AG04449 (cell line): Measurements from ENCODE around the gene FCHO1.

Source experiments
- CTCF ChIA-PET: fragments of 350-600 bp; formaldehyde crosslinking; extraction: SDS; loops from one replicate; lab custom pipeline; 2021; ENCODE audit warnings: antibody characterized with exemption; lab: Yijun Ruan, JAX
- POLR2A ChIA-PET: fragments of 400-600, 350-600 bp; formaldehyde crosslinking; extraction: SDS; loops from one replicate; lab custom pipeline; 2020; ENCODE audit warnings: antibody characterized with exemption, inconsistent platforms; lab: Yijun Ruan, JAX
- DNase-seq: peaks from one replicate; pipeline ENCODE4 v3.0.0-alpha.2; 2010; ENCODE audit warnings: low read depth, low spot score
- H3K4me3 ChIP-seq: 2 replicates; pipeline ENCODE4 v1.5.1; 2011; ENCODE audit warnings: low read depth, mild to moderate bottlenecking, control low read depth, low read length
- CTCF ChIP-seq: IDR thresholded peaks from one replicate; pipeline ENCODE4 v1.5.1; 2011; ENCODE audit warnings: mild to moderate bottlenecking, moderate library complexity, low read length, control low read depth, inconsistent platforms; ENCODE audit not compliant: insufficient read depth; ENCODE audit errors: missing control alignments

Gene FCHO1

DNA sequence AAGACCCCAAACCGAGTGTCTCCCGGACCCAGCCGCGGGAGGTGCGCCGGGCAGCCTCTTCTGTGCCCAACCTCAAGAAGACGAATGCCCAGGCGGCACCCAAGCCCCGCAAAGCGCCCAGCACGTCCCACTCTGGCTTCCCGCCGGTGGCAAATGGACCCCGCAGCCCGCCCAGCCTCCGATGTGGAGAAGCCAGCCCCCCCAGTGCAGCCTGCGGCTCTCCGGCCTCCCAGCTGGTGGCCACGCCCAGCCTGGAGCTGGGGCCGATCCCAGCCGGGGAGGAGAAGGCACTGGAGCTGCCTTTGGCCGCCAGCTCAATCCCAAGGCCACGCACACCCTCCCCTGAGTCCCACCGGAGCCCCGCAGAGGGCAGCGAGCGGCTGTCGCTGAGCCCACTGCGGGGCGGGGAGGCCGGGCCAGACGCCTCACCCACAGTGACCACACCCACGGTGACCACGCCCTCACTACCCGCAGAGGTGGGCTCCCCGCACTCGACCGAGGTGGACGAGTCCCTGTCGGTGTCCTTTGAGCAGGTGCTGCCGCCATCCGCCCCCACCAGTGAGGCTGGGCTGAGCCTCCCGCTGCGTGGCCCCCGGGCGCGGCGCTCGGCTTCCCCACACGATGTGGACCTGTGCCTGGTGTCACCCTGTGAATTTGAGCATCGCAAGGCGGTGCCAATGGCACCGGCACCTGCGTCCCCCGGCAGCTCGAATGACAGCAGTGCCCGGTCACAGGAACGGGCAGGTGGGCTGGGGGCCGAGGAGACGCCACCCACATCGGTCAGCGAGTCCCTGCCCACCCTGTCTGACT lies 24.1 kb upstream of the FCHO1 start:
- no peak for DNase-seq

DNA sequence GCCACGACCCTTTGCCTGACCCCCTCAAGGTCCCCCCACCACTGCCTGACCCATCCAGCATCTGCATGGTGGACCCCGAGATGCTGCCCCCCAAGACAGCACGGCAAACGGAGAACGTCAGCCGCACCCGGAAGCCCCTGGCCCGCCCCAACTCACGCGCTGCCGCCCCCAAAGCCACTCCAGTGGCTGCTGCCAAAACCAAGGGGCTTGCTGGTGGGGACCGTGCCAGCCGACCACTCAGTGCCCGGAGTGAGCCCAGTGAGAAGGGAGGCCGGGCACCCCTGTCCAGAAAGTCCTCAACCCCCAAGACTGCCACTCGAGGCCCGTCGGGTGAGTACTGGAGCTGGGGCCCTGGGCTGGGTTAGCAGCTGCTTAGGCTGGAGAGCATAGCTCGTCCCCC lies 23.4 kb upstream of the FCHO1 start:
- no peak overlapping the region for H3K4me3 ChIP-seq
- ChIA-PET POLR2A (no interaction called here), CTCF (interaction anchor here (1.0 kb wide), 1 partner anchor 38 kb away, joined by 3 read pairs; no protein-coding TSS in a partner anchor)
- DNase-seq = no peak
- no peak for TF ChIP-seq CTCF

More for the DNA sequence above, 24.1 kb upstream of the FCHO1 start:
- no peak overlapping the region for H3K4me3 ChIP-seq
- ChIA-PET CTCF (interaction anchor here (1.0 kb wide), 1 partner anchor 39 kb away, joined by 3 read pairs; no protein-coding TSS in a partner anchor), POLR2A (no interaction called here)
- no peak for TF ChIP-seq CTCF

DNA sequence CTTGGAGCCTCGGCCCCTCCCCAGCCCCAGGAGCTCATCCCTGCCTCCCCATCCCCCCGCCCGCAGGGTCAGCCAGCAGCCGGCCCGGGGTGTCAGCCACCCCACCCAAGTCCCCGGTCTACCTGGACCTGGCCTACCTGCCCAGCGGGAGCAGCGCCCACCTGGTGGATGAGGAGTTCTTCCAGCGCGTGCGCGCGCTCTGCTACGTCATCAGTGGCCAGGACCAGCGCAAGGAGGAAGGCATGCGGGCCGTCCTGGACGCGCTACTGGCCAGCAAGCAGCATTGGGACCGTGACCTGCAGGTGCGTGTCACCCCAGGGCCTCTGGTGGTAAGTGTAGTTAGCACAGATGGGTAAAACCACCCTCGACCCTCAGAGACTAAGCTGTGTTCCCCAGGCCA lies 18.1 kb upstream of the FCHO1 start:
- no peak overlapping the region for H3K4me3 ChIP-seq
- DNase-seq = no peak
- no peak for TF ChIP-seq CTCF
- ChIA-PET POLR2A (no interaction called here), CTCF (interaction anchor here (1.0 to 1.3 kb wide), 2 partner anchors 15 to 51 kb away, joined by 3 read pairs; no protein-coding TSS in a partner anchor)

GRCh38 chr19:17734146-17734545 lies 17.1 kb upstream of the FCHO1 start:
- no peak for TF ChIP-seq CTCF
- ChIA-PET POLR2A (no interaction called here), CTCF (no interaction called here)
- H3K4me3 ChIP-seq = no peak overlapping the region
- DNase-seq = no peak

GRCh38 chr19:17735410-17735809 lies 15.9 kb upstream of the FCHO1 start:
- POLR2A ChIA-PET = no interaction called here
- H3K4me3 ChIP-seq = no peak overlapping the region
- no peak for DNase-seq
- CTCF ChIA-PET = no interaction called here
- TF ChIP-seq CTCF = no peak

GRCh38 chr19:17737690-17738153 lies 13.6 kb upstream of the FCHO1 start:
- CTCF ChIA-PET = no interaction called here

More at GRCh38 chr19:17737690-17738153, 13.6 kb upstream of the FCHO1 start:
- POLR2A ChIA-PET = no interaction called here
- no peak for DNase-seq
- no peak overlapping the region for H3K4me3 ChIP-seq
- TF ChIP-seq CTCF = no peak
